HL-60 (cell line): ENCODE results near the gene HBA2.

Source experiments
- CTCF ChIP-seq: IDR thresholded peaks from one replicate; pipeline ENCODE4 v1.5.1; 2011; ENCODE audit warnings: low read length, control low read depth, inconsistent platforms; ENCODE audit not compliant: insufficient read depth
- GABPA ChIP-seq: IDR thresholded peaks from 2 replicates; pipeline ENCODE4 v1.6.1; 2012; ENCODE audit warnings: low read depth
- POLR2AphosphoS5 ChIP-seq: IDR thresholded peaks from 2 replicates; pipeline ENCODE4 v1.6.1; 2012; ENCODE audit warnings: low read depth
- REST ChIP-seq: IDR thresholded peaks from 2 replicates; pipeline ENCODE4 v1.6.1; 2012; ENCODE audit warnings: low read depth; ENCODE audit not compliant: insufficient replicate concordance
- SPI1 ChIP-seq: IDR thresholded peaks from 2 replicates; pipeline ENCODE4 v1.6.1; 2012; ENCODE audit warnings: low read depth, mild to moderate bottlenecking, borderline replicate concordance

GRCh38 chr16:160691-161190 is 11.9 kb upstream of the HBA2 start:
- TF ChIP-seq CTCF (no peak), GABPA (no peak), POLR2AphosphoS5 (no peak), SPI1 (no peak), REST (no peak)
